HEK293 (cell line): ENCODE data around the gene C1orf167.

Experiments used
- CTCF ChIA-PET: fragments of 350-600 bp; formaldehyde crosslinking; extraction: SDS; loops from one replicate; lab custom pipeline; 2021; ENCODE audit warnings: antibody characterized with exemption; lab: Yijun Ruan, JAX
- POLR2A ChIA-PET: fragments of 300-600 bp; formaldehyde crosslinking; extraction: SDS; loops from one replicate; lab custom pipeline; 2020; ENCODE audit warnings: antibody characterized with exemption, inconsistent platforms; lab: Yijun Ruan, JAX
- H3K27ac ChIP-seq: fragments of 200-500 bp; sonication (Bioruptor generic); 2 replicates; pipeline ENCODE4 v1.5.1; 2014; ENCODE audit warnings: low read depth, low read length, control low read depth, inconsistent platforms; ENCODE audit errors: extremely low read depth
- H3K36me3 ChIP-seq, 2 experiments: fragments of 200-500 bp in 1 of 2; sonication (Bioruptor generic) in 1 of 2; 1 replicate in 1 of 2; 2 replicates in 1 of 2; pipeline ENCODE4 v1.5.1; 2014 to 2017; ENCODE audit warnings: inconsistent platforms in 2 of 2, low read length in 2 of 2; ENCODE audit not compliant: control insufficient read depth in 2 of 2, insufficient read depth in 1 of 2
- H3K4me1 ChIP-seq: fragments of 200-500 bp; sonication (Bioruptor generic); 2 replicates; pipeline ENCODE4 v1.5.1; 2014; ENCODE audit warnings: mild to moderate bottlenecking, low read length, inconsistent platforms; ENCODE audit not compliant: control insufficient read depth, insufficient read depth
- H3K4me3 ChIP-seq: 2 replicates; pipeline ENCODE4 v1.5.1; 2011; ENCODE audit warnings: low read depth, mild to moderate bottlenecking, control low read depth, low read length, moderate library complexity
- H3K9me3 ChIP-seq: fragments of 200-500 bp; sonication (Bioruptor generic); 2 replicates; pipeline ENCODE4 v1.5.1; 2014; ENCODE audit warnings: low read depth, low read length, inconsistent platforms; ENCODE audit not compliant: control insufficient read depth, insufficient read depth
- BCL11B ChIP-seq: fragments of 450-650 bp; formaldehyde crosslinking; IDR thresholded peaks from 2 replicates; pipeline ENCODE4 v1.5.1; 2016; ENCODE audit warnings: low read depth, missing biosample characterization, missing genetic modification characterization
- SALL2 ChIP-seq: fragments of 450-650 bp; formaldehyde crosslinking; IDR thresholded peaks from 2 replicates; pipeline ENCODE4 v1.5.0; 2017; ENCODE audit warnings: missing biosample characterization, mild to moderate bottlenecking, missing genetic modification characterization, borderline replicate concordance
- WT1 ChIP-seq: fragments of 450-650 bp; formaldehyde crosslinking; IDR thresholded peaks from 2 replicates; pipeline ENCODE4 v1.5.1; 2016; ENCODE audit warnings: missing biosample characterization, missing genetic modification characterization
- YY1 ChIP-seq: fragments of 450-650 bp; formaldehyde crosslinking; IDR thresholded peaks from 2 replicates; pipeline ENCODE4 v1.5.1; 2018; ENCODE audit warnings: missing biosample characterization, missing genetic modification characterization
- ZIC2 ChIP-seq: fragments of 450-650 bp; formaldehyde crosslinking; IDR thresholded peaks from 2 replicates; pipeline ENCODE4 v1.5.1; 2016; ENCODE audit warnings: missing biosample characterization, missing genetic modification characterization
- ZNF146 ChIP-seq: fragments of 450-650 bp; formaldehyde crosslinking; IDR thresholded peaks from 2 replicates; pipeline ENCODE4 v1.5.1; 2016; ENCODE audit warnings: missing biosample characterization, missing genetic modification characterization
- ZNF175 ChIP-seq: fragments of 450-650 bp; formaldehyde crosslinking; IDR thresholded peaks from 2 replicates; pipeline ENCODE4 v1.5.1; 2016; ENCODE audit warnings: missing biosample characterization, missing genetic modification characterization
- ZNF214 ChIP-seq: fragments of 450-650 bp; formaldehyde crosslinking; IDR thresholded peaks from 2 replicates; pipeline ENCODE4 v1.5.1; 2017; ENCODE audit warnings: missing biosample characterization, mild to moderate bottlenecking, missing genetic modification characterization, borderline replicate concordance
- ZNF292 ChIP-seq: fragments of 450-650 bp; formaldehyde crosslinking; IDR thresholded peaks from 2 replicates; pipeline ENCODE4 v1.5.1; 2016; ENCODE audit warnings: low read depth, missing biosample characterization, missing genetic modification characterization, borderline replicate concordance
- ZNF354C ChIP-seq: fragments of 450-650 bp; formaldehyde crosslinking; IDR thresholded peaks from 2 replicates; pipeline ENCODE4 v1.5.1; 2016; ENCODE audit warnings: missing biosample characterization, missing genetic modification characterization, low read depth, borderline replicate concordance
- ZNF48 ChIP-seq: fragments of 450-650 bp; formaldehyde crosslinking; IDR thresholded peaks from 2 replicates; pipeline ENCODE4 v1.5.1; 2016; ENCODE audit warnings: missing biosample characterization, missing genetic modification characterization
- ZNF544 ChIP-seq: fragments of 450-650 bp; formaldehyde crosslinking; IDR thresholded peaks from 2 replicates; pipeline ENCODE4 v1.5.0; 2017; ENCODE audit warnings: missing biosample characterization, missing genetic modification characterization
- ZNF707 ChIP-seq: fragments of 450-650 bp; formaldehyde crosslinking; IDR thresholded peaks from 2 replicates; pipeline ENCODE4 v1.5.1; 2016; ENCODE audit warnings: missing biosample characterization, missing genetic modification characterization
- ZNF76 ChIP-seq: fragments of 450-650 bp; formaldehyde crosslinking; IDR thresholded peaks from 2 replicates; pipeline ENCODE4; 2016; ENCODE audit warnings: low read depth, missing biosample characterization, missing genetic modification characterization, borderline replicate concordance
- ZNF777 ChIP-seq: fragments of 450-650 bp; formaldehyde crosslinking; IDR thresholded peaks from 2 replicates; pipeline ENCODE4 v1.5.1; 2017; ENCODE audit warnings: missing biosample characterization, missing genetic modification characterization, borderline replicate concordance
- ZSCAN23 ChIP-seq: fragments of 450-650 bp; formaldehyde crosslinking; IDR thresholded peaks from 2 replicates; pipeline ENCODE4 v1.5.1; 2016; ENCODE audit warnings: missing biosample characterization, missing genetic modification characterization
- TF ChIP-seq, protein P1 (sequence below): fragments of 450-650 bp; formaldehyde crosslinking; IDR thresholded peaks from 2 replicates; pipeline ENCODE4 v1.5.1; 2016; ENCODE audit warnings: missing biosample characterization, missing genetic modification characterization
- TF ChIP-seq, protein P2 (sequence below): fragments of 450-650 bp; formaldehyde crosslinking; IDR thresholded peaks from 2 replicates; pipeline ENCODE4 v1.5.1; 2016; ENCODE audit warnings: missing biosample characterization, missing genetic modification characterization
- TF ChIP-seq, protein P3 (sequence below): fragments of 450-650 bp; formaldehyde crosslinking; IDR thresholded peaks from 2 replicates; pipeline ENCODE4 v1.5.1; 2016; ENCODE audit warnings: missing biosample characterization, missing genetic modification characterization
- TF ChIP-seq, protein P4 (sequence below): fragments of 450-650 bp; formaldehyde crosslinking; IDR thresholded peaks from 2 replicates; pipeline ENCODE4 v1.5.0; 2017; ENCODE audit warnings: missing biosample characterization, missing genetic modification characterization, borderline replicate concordance
- TF ChIP-seq, protein P5 (sequence below): fragments of 450-650 bp; formaldehyde crosslinking; IDR thresholded peaks from 2 replicates; pipeline ENCODE4; 2016; ENCODE audit warnings: missing biosample characterization, missing genetic modification characterization
- TF ChIP-seq, protein P6 (sequence below): sonication (generic); formaldehyde crosslinking; IDR thresholded peaks from 2 replicates; pipeline ENCODE4 v1.8.1; 2022; ENCODE audit warnings: mild to moderate bottlenecking, moderate library complexity, missing genetic modification reagents
- TF ChIP-seq, protein P7 (sequence below): fragments of 450-650 bp; formaldehyde crosslinking; IDR thresholded peaks from 2 replicates; pipeline ENCODE4 v1.5.1; 2016; ENCODE audit warnings: missing biosample characterization, missing genetic modification characterization

The C1orf167 gene

DNA sequence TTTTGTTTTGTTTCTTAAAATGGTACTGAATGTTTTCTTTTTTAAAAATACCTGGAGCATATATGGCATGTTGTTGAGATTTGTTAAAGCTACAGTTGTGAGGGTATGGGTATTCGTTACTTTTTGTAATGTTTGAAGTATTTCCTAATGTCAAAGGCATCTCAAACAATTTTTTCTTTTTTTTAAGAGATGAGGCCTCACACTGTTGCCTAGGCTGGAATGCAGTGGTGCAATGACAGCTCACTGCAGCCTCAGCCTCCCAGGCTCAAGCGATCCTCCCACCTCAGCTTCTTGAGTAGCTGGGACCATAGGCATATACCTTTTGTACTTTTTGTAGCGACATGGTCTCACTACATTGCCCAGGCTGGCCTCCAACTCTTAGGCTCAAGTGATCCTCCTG, 60.1 kb downstream of the C1orf167 start:
- Histone ChIP-seq H3K4me3 (no peak overlapping the region), H3K9me3 (no peaks in the 10 kb centered on the region), H3K36me3 (peaks cover 24 to 88% of the 10 kb centered on the region in 2 experiments), H3K27ac (no peak overlapping the region), H3K4me1 (no peaks in the 10 kb centered on the region)
- CTCF ChIA-PET = interaction anchor here (1.1 kb wide), 1 partner anchor 71 kb away, joined by 3 read pairs; no protein-coding TSS in a partner anchor
- POLR2A ChIA-PET = interaction anchor here (0.6 to 0.9 kb wide), 2 partner anchors 16 to 87 kb away, joined by 3 to 5 read pairs; partner anchors contain the start of genes CLCN6 and MTHFR
- TF ChIP-seq ZNF292 (tag by site-specific recombination) (no peak), WT1 (tag by site-specific recombination) (no peak), ZNF48 (no peak), ZNF707 (tag by site-specific recombination) (no peak), YY1 (tag by site-specific recombination) (no peak), SALL2 (tag by site-specific recombination) (no peak)
- TF ChIP-seq, protein P1, sequence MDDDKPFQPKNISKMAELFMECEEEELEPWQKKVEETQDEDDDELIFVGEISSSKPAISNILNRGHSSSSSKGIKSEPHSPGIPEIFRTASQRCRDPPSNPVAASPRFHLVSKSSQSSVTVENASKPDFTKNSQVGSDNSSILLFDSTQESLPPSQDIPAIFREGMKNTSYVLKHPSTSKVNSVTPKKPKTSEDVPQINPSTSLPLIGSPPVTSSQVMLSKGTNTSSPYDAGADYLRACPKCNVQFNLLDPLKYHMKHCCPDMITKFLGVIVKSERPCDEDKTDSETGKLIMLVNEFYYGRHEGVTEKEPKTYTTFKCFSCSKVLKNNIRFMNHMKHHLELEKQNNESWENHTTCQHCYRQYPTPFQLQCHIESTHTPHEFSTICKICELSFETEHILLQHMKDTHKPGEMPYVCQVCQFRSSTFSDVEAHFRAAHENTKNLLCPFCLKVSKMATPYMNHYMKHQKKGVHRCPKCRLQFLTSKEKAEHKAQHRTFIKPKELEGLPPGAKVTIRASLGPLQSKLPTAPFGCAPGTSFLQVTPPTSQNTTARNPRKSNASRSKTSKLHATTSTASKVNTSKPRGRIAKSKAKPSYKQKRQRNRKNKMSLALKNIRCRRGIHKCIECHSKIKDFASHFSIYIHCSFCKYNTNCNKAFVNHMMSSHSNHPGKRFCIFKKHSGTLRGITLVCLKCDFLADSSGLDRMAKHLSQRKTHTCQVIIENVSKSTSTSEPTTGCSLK (tag by site-specific recombination) = no peak
- TF ChIP-seq, protein P2, sequence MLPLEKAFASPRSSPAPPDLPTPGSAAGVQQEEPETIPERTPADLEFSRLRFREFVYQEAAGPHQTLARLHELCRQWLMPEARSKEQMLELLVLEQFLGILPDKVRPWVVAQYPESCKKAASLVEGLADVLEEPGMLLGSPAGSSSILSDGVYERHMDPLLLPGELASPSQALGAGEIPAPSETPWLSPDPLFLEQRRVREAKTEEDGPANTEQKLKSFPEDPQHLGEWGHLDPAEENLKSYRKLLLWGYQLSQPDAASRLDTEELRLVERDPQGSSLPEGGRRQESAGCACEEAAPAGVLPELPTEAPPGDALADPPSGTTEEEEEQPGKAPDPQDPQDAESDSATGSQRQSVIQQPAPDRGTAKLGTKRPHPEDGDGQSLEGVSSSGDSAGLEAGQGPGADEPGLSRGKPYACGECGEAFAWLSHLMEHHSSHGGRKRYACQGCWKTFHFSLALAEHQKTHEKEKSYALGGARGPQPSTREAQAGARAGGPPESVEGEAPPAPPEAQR (tag by site-specific recombination) = no peak

DNA sequence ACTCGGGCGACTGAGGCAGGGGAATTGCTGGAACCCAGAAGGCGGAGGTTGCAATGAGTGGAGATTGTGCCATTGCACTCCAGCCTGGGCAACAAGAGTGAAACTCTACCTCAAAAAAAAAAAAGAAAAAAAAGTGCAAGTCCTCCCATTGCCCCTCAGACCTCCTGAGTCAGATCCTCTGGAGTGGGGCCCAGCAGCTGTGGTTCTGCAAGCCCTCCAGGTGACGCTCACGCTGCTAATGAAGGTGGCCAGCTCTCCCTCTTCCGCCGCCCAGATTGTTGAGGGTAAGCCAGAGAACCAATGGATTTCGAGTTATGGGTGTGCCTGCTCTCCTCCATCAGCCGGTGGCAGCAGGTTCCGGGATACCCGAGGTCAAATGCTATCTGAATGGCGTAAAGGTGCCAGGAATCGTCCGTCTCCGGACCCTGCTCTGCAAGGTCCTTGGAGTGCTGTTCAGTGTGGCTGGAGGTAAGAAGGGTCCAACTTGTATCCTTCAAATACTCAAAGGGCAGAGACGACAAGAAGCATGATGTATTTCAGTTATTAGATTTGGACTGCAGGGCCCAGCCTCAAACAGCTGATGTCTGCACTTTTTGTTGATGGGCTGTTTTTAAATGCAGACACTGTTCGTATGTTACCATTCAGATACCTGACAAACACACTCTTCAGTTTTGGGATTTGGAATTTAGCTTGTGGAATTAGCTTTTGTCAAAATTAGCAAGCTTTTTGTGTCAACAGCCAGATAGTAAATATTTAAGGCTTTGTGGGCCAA, 61.6 kb downstream of the C1orf167 start:
- ChIA-PET CTCF (interaction anchor here (0.6 kb wide), 1 partner anchor 44 kb away, joined by 6 read pairs; no protein-coding TSS in a partner anchor), POLR2A (no interaction called here)
- Histone ChIP-seq H3K27ac (no peak overlapping the region), H3K36me3 (peaks cover 18 to 87% of the 10 kb centered on the region in 2 experiments), H3K9me3 (no peaks in the 10 kb centered on the region), H3K4me1 (no peaks in the 10 kb centered on the region), H3K4me3 (no peak overlapping the region)
- TF ChIP-seq ZNF175 (tag by site-specific recombination) (no peak), ZSCAN23 (tag by site-specific recombination) (no peak), BCL11B (tag by site-specific recombination) (no peak), ZNF214 (tag by site-specific recombination) (no peak), ZNF354C (no peak), ZNF544 (tag by site-specific recombination) (no peak), ZIC2 (tag by site-specific recombination) (no peak), ZNF146 (tag by site-specific recombination) (no peak), ZNF48 (no peak), ZNF76 (tag by site-specific recombination) (no peak), WT1 (tag by site-specific recombination) (no peak), ZNF777 (tag by site-specific recombination) (no peak)
- TF ChIP-seq, protein P3, sequence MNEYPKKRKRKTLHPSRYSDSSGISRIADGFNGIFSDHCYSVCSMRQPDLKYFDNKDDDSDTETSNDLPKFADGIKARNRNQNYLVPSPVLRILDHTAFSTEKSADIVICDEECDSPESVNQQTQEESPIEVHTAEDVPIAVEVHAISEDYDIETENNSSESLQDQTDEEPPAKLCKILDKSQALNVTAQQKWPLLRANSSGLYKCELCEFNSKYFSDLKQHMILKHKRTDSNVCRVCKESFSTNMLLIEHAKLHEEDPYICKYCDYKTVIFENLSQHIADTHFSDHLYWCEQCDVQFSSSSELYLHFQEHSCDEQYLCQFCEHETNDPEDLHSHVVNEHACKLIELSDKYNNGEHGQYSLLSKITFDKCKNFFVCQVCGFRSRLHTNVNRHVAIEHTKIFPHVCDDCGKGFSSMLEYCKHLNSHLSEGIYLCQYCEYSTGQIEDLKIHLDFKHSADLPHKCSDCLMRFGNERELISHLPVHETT (tag by site-specific recombination) = no peak
- TF ChIP-seq, protein P4, sequence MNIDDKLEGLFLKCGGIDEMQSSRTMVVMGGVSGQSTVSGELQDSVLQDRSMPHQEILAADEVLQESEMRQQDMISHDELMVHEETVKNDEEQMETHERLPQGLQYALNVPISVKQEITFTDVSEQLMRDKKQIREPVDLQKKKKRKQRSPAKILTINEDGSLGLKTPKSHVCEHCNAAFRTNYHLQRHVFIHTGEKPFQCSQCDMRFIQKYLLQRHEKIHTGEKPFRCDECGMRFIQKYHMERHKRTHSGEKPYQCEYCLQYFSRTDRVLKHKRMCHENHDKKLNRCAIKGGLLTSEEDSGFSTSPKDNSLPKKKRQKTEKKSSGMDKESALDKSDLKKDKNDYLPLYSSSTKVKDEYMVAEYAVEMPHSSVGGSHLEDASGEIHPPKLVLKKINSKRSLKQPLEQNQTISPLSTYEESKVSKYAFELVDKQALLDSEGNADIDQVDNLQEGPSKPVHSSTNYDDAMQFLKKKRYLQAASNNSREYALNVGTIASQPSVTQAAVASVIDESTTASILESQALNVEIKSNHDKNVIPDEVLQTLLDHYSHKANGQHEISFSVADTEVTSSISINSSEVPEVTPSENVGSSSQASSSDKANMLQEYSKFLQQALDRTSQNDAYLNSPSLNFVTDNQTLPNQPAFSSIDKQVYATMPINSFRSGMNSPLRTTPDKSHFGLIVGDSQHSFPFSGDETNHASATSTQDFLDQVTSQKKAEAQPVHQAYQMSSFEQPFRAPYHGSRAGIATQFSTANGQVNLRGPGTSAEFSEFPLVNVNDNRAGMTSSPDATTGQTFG = no peak
- TF ChIP-seq, protein P5, sequence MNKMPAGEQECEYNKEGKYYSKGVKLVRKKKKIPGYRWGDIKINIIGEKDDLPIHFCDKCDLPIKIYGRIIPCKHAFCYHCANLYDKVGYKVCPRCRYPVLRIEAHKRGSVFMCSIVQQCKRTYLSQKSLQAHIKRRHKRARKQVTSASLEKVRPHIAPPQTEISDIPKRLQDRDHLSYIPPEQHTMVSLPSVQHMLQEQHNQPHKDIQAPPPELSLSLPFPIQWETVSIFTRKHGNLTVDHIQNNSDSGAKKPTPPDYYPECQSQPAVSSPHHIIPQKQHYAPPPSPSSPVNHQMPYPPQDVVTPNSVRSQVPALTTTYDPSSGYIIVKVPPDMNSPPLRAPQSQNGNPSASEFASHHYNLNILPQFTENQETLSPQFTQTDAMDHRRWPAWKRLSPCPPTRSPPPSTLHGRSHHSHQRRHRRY = no peak
- TF ChIP-seq, protein P6, sequence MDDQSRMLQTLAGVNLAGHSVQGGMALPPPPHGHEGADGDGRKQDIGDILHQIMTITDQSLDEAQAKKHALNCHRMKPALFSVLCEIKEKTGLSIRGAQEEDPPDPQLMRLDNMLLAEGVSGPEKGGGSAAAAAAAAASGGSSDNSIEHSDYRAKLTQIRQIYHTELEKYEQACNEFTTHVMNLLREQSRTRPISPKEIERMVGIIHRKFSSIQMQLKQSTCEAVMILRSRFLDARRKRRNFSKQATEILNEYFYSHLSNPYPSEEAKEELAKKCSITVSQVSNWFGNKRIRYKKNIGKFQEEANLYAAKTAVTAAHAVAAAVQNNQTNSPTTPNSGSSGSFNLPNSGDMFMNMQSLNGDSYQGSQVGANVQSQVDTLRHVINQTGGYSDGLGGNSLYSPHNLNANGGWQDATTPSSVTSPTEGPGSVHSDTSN = no peak
- TF ChIP-seq, protein P7, sequence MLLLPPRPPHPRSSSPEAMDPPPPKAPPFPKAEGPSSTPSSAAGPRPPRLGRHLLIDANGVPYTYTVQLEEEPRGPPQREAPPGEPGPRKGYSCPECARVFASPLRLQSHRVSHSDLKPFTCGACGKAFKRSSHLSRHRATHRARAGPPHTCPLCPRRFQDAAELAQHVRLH (tag by site-specific recombination) = no peak
